Measurements from ENCODE around the gene YBX2. TPM values are rescaled to one million over a fixed set of nuclear protein-coding genes. Genes with fewer than 3 reads are reported as not detected.

The YBX2 gene
- total RNA-seq, 1 donor from 2014 or later, result 0.26 TPM

DNA sequence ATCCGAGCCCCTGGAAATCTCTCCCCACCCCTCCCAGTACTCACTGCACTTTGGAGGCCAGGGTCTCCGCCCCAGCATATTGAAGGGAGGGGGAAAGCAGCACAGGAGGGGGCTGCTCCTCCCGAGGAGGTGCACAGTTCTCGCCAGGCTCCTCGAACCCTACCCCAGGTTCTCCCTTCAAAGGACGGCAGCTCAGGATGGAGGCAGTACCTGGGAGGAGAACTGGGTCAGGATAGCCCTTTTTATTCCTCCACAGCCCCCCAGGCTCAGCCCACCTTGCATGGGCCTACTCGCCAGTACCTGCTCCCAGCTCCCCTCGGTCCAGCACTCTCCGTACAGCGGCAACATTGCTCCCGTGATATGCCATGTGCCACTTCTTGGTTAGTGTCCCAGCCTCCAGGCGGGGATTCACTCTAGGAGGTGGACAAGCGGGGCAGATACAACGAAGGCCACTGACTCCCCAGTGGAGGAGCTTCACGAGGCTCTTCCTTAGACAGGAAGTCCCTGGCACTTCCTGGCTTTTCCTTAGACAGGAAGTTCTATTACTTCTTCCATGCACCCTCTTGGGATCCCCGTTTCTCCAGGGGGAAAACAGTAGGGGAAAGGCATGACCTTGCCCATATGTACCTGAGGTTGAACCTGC, 22.8 kb upstream of the YBX2 start:
- DNase-seq (ENCODE audit: low read depth) (no peak), FAIRE-seq (peak; percentile 18)
- H3K27me3 ChIP-seq (ENCODE audit: control insufficient read depth, insufficient read depth, low read length), result no peaks in the 10 kb centered on the region
- H3K36me3 ChIP-seq (ENCODE audit: control insufficient read depth, insufficient read depth, low read length), result peaks cover 23% of the 10 kb centered on the region
- H3K4me3 ChIP-seq (ENCODE audit: low read depth, low read length), result no peak overlapping the region
- TF ChIP-seq, protein P1, sequence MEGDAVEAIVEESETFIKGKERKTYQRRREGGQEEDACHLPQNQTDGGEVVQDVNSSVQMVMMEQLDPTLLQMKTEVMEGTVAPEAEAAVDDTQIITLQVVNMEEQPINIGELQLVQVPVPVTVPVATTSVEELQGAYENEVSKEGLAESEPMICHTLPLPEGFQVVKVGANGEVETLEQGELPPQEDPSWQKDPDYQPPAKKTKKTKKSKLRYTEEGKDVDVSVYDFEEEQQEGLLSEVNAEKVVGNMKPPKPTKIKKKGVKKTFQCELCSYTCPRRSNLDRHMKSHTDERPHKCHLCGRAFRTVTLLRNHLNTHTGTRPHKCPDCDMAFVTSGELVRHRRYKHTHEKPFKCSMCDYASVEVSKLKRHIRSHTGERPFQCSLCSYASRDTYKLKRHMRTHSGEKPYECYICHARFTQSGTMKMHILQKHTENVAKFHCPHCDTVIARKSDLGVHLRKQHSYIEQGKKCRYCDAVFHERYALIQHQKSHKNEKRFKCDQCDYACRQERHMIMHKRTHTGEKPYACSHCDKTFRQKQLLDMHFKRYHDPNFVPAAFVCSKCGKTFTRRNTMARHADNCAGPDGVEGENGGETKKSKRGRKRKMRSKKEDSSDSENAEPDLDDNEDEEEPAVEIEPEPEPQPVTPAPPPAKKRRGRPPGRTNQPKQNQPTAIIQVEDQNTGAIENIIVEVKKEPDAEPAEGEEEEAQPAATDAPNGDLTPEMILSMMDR (IDR thresholded peaks at IDR 0.05; ENCODE audit: insufficient read depth, low read length, severe bottlenecking), result no peak

DNA sequence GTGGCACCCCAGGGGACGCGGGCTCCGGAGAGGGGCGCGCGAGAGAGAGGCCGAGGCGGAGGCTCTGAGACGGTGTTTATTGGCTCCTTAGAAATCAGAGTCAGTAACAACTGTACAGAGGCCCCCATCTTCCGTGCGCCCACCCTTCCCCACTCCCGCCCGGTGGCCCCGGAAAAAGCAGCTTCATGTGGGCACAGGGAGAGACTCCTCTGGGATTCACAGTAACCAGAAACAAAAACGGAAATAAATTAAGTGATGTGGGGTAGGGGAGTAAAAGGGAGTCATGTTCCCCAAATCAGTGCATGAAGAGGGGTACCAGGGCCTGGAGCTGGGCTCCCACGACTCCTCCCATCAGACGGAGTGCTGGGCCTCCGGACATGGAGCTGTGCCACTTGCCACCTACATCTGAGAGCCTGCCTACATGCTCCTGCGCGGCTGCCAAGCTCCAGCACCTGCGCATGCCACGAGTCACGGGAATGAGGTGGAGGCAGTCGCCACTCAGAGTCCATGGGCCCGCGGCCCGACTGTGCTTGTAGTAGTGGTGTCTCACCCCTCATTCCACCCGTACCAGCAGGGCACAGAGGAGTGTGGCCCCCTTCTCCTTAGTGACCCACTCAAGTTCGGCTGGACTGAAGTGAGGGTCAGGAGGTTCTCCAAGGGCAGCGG, 21.3 kb upstream of the YBX2 start:
- Histone ChIP-seq H3K27me3 (ENCODE audit: control insufficient read depth, insufficient read depth, low read length) (no peaks in the 10 kb centered on the region), H3K4me3 (ENCODE audit: low read depth, low read length) (peak overlapping the region; percentile 62), H3K36me3 (ENCODE audit: control insufficient read depth, insufficient read depth, low read length) (peaks cover 15% of the 10 kb centered on the region)
- no peak for FAIRE-seq
- DNase-seq (ENCODE audit: low read depth), result no peak
- TF ChIP-seq, protein P1 (IDR thresholded peaks at IDR 0.05; ENCODE audit: insufficient read depth, low read length, severe bottlenecking), result no peak

DNA sequence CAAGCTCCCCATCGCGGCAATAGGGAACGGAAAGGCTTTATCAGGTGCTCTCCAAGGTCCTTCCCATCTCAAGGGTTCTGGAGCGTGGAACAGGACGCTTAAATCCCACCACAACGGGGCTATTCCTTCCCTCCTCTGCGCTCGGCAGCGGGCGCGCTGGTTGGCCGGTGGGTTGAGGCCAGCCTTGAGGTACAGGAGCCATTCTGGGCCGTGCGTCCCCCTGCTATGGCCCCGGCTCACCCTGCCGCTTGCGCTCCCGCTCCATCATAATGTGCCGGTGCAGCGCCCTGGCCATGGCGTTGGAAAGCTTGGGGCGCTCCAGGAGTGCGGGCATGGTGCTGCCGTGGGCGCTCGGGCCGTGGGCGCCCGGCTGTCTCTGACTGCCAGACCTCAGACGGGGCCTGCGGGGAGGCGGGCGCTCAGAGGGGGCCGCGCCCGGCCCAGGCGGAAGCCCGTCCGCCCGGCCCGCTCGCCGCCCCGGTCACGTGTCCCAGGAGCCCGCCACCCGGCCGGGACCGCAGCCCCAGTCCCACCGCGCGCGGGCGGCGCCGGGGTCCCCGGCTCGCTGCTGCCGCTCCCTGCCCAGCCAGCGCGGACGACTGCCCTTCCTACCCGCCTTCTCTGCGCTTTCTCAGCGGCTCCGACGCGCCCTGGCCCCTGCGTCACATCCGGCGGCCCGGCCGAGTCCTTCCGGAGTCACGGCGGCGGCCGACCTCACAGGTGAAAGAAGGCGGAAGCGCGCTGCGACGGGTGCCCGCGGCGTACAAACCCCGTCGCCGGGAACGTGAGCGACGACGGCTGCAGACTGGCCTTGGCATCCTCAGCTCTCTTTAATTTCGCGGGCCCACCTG, 20.5 kb upstream of the YBX2 start, which contains the start of gene GPS2:
Gene GPS2, minus strand, starts transcription at position 642 of the 851 bp plus-strand sequence. Its CDS starts 308 bp downstream, at position 334.
- Histone ChIP-seq H3K27me3 (ENCODE audit: control insufficient read depth, insufficient read depth, low read length) (no peaks in the 10 kb centered on the region), H3K36me3 (ENCODE audit: control insufficient read depth, insufficient read depth, low read length) (peaks cover 20% of the 10 kb centered on the region), H3K4me3 (ENCODE audit: low read depth, low read length) (peak within 1 kb of the TSS; percentile 62)
- DNase-seq (ENCODE audit: low read depth) (peak; percentile 68), FAIRE-seq (no peak)
- TF ChIP-seq, protein P1 (IDR thresholded peaks at IDR 0.05; ENCODE audit: insufficient read depth, low read length, severe bottlenecking), result no peak

DNA sequence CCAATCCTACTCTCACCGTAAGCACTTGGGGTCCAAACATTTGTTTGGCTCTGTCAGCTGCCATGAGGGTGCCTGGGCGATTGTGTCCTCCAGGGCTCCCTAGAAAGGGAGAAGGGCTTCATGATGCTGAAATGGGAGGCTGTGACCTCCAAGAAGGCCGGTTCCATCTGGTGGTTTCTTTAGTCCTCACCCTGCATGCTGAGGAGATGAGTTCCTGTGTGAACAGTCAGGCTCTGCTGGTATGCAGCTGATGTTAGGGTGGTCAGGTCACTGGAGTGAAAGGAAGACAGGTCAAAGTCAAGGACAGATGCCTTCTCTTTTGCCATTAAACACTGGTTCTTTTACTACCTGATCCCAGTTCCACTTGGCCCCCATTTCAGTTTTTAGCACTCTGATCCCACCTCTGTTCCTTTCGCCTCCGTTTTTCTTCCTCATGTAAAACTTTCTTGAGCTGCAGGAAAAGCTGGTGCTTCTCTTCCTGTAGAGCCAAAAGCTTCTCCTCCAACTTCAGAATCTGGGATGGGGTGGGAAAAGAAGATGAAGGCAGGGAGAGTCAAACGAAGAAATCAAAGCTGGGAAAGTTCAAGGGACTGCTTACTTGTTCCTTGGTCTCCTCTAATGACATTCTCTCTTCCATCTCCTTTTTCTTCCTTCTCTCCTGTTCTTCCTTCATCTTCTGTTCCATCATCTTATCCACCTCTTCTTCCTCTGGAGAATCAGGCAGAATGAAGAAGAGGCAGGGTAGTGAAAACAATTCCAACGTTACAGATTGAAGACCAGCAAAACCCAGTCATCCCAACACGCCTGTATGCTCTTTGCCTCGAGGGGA, 19.7 kb upstream of the YBX2 start:
- Histone ChIP-seq H3K4me3 (ENCODE audit: low read depth, low read length) (peak overlapping the region; percentile 62), H3K36me3 (ENCODE audit: control insufficient read depth, insufficient read depth, low read length) (peaks cover 25% of the 10 kb centered on the region), H3K27me3 (ENCODE audit: control insufficient read depth, insufficient read depth, low read length) (no peaks in the 10 kb centered on the region)
- DNase-seq (ENCODE audit: low read depth), result no peak
- FAIRE-seq, result peak; percentile 18
- TF ChIP-seq, protein P1 (IDR thresholded peaks at IDR 0.05; ENCODE audit: insufficient read depth, low read length, severe bottlenecking), result no peak

DNA sequence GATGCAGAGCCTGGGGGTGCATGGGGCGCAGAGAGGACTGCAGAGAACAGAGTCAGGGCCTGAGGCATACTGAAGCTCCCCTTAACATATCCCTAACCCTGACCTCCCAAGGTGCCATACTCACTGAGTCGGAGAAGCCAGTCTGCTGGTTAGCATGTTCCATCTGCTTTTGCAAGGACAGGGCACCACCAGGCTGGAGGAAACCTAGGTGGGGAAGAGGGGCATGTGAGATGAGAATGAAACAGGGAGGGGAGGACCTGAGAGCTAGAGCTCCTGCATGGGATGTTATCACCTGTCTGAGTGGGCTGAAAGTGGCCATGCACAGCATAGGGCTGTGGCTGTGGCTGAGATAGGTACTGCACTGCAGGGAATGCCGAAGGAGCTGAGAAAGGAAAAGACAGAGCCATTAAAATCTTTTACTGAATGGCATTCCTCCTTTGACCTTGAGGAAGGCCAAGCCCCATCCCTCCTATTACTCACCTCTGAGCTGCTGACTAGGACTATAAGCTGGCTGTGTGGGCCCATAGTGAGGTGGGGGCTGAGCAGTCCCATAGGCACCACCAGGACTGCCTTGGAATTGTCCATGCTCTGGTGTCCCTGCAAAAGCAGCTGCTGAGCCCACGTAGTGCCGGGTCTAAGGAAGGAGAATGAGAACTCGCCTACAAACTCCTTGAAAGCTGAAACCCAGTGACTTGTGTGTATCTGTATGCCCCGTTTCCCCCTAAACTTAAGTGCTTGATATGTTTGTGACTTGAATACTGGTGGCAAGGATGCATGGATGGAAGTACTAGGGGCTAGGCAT, 18.9 kb upstream of the YBX2 start:
- Histone ChIP-seq H3K27me3 (ENCODE audit: control insufficient read depth, insufficient read depth, low read length) (no peaks in the 10 kb centered on the region), H3K36me3 (ENCODE audit: control insufficient read depth, insufficient read depth, low read length) (peaks cover 21% of the 10 kb centered on the region), H3K4me3 (ENCODE audit: low read depth, low read length) (no peak overlapping the region)
- FAIRE-seq (peak; percentile 13), DNase-seq (ENCODE audit: low read depth) (no peak)
- TF ChIP-seq, protein P1 (IDR thresholded peaks at IDR 0.05; ENCODE audit: insufficient read depth, low read length, severe bottlenecking), result peak; percentile 26

Measured in bronchial epithelial cell (primary cell).